Activated CD4-positive, alpha-beta T cell treated with anti-CD3 and anti-CD28 coated beads for 1 hour (primary cell): ENCODE measurements around the gene SPECC1.
"Not testable (repeated sequence)": the region's sequence is repeated elsewhere in the genome, so short reads cannot be mapped to it uniquely, and the experiment has no call there.

Experiments used
- DNase-seq: peaks from one replicate; pipeline ENCODE4 v3.0.0-alpha.2; 2020

SPECC1 gene

DNA sequence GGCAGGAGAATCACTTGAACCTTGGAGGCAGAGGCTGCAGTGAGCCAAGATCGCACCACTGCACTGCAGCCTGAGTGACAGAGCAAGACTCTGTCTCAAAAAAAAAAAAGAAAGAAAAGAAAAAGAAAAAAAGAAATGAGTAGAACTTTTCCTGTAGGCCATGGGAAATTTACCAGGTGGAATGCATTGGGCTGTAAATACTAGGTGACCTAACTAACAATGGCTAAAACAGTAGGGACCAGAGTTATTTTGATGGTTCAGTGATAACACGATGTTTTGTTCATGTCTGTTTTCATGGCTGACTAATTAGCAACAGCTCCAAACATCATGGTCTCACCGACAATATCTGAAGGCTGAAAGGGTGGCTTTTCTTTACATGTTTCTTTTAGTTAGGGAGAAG is 318.6 kb downstream of the SPECC1 start:
- DNase-seq: not testable (repeated sequence)

DNA sequence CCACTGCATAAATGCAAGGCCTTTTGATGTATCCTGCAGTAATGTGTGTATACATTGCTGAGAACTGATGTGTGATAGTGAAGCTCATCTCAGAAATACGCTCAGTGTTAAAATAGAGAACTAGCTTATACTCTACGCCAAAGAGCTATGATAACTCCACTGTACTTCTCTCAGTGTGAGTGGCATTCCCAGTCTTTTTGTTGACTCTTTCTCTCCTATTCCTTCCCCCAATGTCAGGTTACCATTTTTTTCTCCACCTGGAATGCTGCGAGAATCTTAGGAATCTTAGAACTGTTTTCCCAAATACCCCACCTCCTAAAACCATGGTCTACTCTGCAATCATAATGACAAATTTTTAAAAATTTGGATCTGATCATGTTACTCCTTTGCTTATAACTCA is 342.2 kb downstream of the SPECC1 start:
- not testable (repeated sequence) for DNase-seq

DNA sequence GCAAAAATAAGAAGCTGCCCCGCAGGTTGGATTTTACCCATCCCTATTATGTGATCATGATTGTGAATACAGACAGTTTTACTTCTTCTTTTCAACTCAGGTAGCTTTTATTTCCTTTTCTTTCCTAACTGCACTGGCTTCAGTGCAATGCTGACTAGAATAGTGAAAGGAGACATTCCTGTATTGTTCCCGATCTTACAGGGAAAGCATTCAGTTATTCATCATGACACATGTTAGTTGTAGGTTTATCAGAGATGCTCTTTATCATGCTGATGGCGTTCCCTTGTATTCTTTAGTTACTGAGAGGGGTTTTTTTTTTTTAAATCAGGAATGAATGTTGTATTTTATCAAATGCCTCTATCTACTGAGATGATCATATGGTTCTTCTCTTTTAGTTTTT is 343.4 kb downstream of the SPECC1 start:
- DNase-seq: not testable (repeated sequence)

DNA sequence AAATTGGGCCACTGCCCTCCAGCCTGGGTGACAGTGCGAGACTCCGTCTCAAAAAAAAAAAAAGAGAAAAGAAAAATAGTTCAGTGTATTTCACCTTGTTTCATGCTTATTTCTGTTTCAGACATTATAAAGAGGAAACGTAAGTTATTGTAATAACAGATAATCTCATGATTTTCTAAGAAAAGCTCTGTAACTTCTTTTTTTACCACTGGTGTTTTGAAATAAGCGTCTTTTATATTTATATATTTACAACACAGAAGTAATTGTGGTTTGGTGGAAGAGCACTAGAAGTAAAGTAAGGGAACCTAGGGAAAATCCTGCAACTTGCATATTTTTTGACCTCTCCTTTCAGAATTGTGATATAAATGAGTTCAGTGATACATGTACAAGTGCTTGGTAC is 354.7 kb downstream of the SPECC1 start:
- DNase-seq: not testable (repeated sequence)
